BJ (cell line): ENCODE results near the gene LIMCH1. TPM values are rescaled to one million over a fixed set of nuclear protein-coding genes. Genes with fewer than 3 reads are reported as not detected.

Source experiments
- CTCF ChIA-PET: fragments of 350-600 bp; formaldehyde crosslinking; extraction: SDS; loops from one replicate; lab custom pipeline; 2021; ENCODE audit warnings: antibody characterized with exemption, inconsistent platforms; lab: Yijun Ruan, JAX
- POLR2A ChIA-PET: fragments of 300-600 bp; sonication (Branson Sonifier 250); formaldehyde crosslinking; extraction: SDS; loops from one replicate; lab custom pipeline; 2021; ENCODE audit warnings: antibody characterized with exemption; lab: Charles Lee
- DNase-seq: peaks from one replicate; pipeline ENCODE4 v3.0.0-alpha.2; 2011; ENCODE audit warnings: low read depth
- H3K27me3 ChIP-seq: 2 replicates; pipeline ENCODE4 v1.6.0; 2011; ENCODE audit warnings: low read length; ENCODE audit not compliant: control insufficient read depth, insufficient read depth
- H3K36me3 ChIP-seq: 2 replicates; pipeline ENCODE4 v1.5.1; 2011; ENCODE audit warnings: low read length; ENCODE audit not compliant: control insufficient read depth, insufficient read depth
- H3K4me3 ChIP-seq: 2 replicates; pipeline ENCODE4 v1.5.1; 2011; ENCODE audit warnings: low read depth, mild to moderate bottlenecking, control low read depth, low read length
- polyA plus RNA-seq: library from polyadenylated mRNA; depleted of rRNA; stranded (reverse); fragments of >200 nt; gene quantifications from 2 replicates; pipeline ENCODE4 v1.2.3, GENCODE V29; 2011
- TF ChIP-seq, protein P1 (sequence below): IDR thresholded peaks from 2 replicates; pipeline ENCODE4 v1.5.1; 2011; ENCODE audit warnings: low read depth, mild to moderate bottlenecking, control low read depth, inconsistent platforms, low read length, moderate library complexity; ENCODE audit not compliant: insufficient read depth

LIMCH1 gene
- polyA plus RNA-seq, 1 experiment: 133 TPM

DNA sequence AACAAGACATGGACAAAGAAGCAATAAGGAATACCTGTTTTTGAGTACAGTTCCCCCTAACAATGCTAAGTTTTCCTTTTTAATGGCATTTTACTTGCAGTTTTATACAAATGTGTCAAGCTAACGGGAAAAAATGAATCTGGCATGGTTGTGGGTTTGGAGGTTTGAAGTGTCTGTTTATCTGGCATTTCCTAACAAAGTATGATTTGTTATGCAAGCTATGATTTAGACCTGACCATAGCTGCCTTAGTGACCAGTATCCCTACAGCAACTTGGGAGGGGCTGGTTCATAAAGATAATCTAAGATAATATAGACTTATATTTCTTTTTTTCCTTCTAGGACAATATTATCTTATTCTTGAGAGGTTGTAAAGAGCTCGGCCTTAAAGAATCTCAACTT is 60.6 kb downstream of the LIMCH1 start:
- ChIA-PET POLR2A (no interaction called here), CTCF (interaction anchor here (0.6 kb wide), 1 partner anchor 10 kb away, joined by 3 read pairs; no protein-coding TSS in a partner anchor)
- no peaks in the 10 kb centered on the region for H3K27me3 ChIP-seq
- H3K36me3 ChIP-seq: no peaks in the 10 kb centered on the region
- no peak for DNase-seq
- TF ChIP-seq, protein P1, sequence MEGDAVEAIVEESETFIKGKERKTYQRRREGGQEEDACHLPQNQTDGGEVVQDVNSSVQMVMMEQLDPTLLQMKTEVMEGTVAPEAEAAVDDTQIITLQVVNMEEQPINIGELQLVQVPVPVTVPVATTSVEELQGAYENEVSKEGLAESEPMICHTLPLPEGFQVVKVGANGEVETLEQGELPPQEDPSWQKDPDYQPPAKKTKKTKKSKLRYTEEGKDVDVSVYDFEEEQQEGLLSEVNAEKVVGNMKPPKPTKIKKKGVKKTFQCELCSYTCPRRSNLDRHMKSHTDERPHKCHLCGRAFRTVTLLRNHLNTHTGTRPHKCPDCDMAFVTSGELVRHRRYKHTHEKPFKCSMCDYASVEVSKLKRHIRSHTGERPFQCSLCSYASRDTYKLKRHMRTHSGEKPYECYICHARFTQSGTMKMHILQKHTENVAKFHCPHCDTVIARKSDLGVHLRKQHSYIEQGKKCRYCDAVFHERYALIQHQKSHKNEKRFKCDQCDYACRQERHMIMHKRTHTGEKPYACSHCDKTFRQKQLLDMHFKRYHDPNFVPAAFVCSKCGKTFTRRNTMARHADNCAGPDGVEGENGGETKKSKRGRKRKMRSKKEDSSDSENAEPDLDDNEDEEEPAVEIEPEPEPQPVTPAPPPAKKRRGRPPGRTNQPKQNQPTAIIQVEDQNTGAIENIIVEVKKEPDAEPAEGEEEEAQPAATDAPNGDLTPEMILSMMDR: no peak
- H3K4me3 ChIP-seq: no peak overlapping the region

DNA sequence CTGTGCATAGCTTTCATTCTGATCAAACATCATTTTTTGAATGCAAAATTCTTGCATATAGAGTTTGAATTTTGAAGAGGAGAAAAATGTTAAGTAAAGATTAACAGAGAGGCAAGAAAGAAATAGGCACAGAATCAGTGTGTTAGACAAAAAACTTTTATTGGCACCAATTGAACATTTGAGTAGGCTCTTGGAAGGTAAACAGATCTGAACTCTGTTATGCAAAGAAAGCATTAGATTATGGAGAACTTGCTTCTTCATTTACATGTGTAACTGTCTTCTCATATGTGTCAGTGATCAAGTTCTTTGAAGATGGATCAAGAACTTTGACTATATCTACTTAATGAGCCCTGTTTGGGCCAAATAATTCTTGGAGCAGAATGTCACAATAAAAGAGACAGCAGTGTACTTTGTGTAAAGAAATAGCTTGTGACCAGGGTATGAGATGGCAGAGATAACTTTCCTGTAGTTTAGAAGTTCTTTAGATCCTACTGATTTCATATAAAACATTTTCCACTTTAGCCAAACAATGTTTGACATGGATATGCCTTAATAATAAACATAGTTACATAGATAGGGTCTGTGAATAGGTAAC is 61.3 kb downstream of the LIMCH1 start:
- H3K36me3 ChIP-seq: no peaks in the 10 kb centered on the region
- ChIA-PET CTCF (interaction anchor here (0.6 kb wide), 1 partner anchor 11 kb away, joined by 3 read pairs; no protein-coding TSS in a partner anchor), POLR2A (no interaction called here)
- H3K4me3 ChIP-seq: no peak overlapping the region
- TF ChIP-seq, protein P1: no peak
- H3K27me3 ChIP-seq: no peaks in the 10 kb centered on the region
- no peak for DNase-seq

DNA sequence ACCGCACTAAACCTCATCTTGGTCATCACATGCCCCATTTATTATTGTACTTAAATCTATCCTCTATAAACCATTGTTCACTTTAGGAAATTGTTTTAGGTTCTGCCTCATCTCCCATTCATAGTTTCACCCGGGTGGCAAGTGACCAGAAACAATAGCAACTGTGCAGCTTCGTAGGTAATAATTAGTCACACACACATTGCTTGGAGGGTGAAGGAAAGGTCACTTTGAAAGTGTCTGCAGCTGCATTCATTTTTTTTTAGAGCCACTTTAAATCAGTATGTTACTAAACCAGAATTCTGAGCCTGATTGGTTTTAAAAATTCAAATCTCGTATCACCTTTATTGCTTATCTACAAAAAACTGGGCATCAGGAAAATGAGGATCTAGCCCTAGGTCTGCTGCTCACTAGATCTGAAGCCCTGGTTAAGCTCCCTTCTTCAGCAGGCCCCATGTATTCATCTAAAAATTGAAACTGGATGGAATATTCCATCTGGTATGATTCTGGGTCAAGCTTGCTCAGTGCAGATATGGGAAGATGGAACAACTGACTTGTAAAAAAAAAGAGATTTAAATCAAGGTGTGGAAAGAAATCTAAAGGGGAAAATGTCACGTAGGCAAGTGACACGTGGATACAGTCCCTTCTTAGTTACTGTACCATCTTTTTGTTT is 62.4 kb downstream of the LIMCH1 start:
- TF ChIP-seq, protein P1: no peak

DNA sequence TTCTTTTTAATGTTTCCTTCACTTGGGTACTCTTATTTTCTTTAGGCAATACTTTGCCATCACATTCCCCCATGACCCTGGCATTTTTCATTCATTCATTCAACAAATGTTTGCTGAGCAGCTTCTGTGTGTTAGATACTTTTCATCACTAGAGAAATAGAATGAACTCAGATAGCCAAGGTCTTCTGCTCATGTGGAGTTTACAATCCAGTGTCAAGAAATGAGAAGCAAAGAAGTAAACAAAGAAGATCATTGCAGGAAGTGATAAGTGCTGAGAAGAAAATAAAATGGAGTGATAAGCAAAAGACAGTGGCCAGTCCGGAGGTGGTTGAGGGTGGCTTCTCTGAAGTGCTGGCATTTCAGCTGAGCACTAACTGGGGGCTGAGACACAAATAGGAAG is 63.1 kb downstream of the LIMCH1 start:
- CTCF ChIA-PET: interaction anchor here (0.7 kb wide), 1 partner anchor 11 kb away, joined by 3 read pairs; no protein-coding TSS in a partner anchor
- Histone ChIP-seq H3K36me3 (no peaks in the 10 kb centered on the region), H3K4me3 (no peak overlapping the region), H3K27me3 (no peaks in the 10 kb centered on the region)
- TF ChIP-seq, protein P1: no peak
- no peak for DNase-seq
- POLR2A ChIA-PET: no interaction called here

More for the DNA sequence above, 62.4 kb downstream of the LIMCH1 start:
- H3K36me3 ChIP-seq: no peaks in the 10 kb centered on the region
- no peak overlapping the region for H3K4me3 ChIP-seq
- CTCF ChIA-PET: no interaction called here
- H3K27me3 ChIP-seq: no peaks in the 10 kb centered on the region
- POLR2A ChIA-PET: interaction anchor here (0.6 kb wide), 1 partner anchor 10 kb away, joined by 3 read pairs; no protein-coding TSS in a partner anchor
- no peak for DNase-seq

DNA sequence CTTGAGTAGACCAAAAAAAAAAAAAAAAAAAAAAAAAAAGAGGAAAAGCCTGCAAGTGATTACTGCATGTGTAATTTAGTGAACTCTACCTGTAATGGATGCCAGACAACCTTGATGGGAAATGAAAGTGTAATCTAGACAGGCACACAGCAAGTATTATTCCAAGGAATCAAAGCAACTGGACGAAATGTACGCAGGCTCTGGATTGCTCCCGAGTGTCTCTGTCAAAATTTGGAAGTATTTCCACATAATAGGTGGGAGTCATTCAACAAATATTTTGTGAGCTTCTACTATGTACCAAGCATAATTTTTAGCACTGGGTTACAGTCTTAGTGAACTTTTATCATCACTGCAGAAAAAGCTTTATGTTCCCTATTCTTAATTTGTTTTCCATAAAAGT is 64.2 kb downstream of the LIMCH1 start:
- Histone ChIP-seq H3K4me3 (no peak overlapping the region), H3K36me3 (no peaks in the 10 kb centered on the region), H3K27me3 (no peaks in the 10 kb centered on the region)
- CTCF ChIA-PET: interaction anchor here (1.1 kb wide), 1 partner anchor 11 kb away, joined by 3 read pairs; no protein-coding TSS in a partner anchor
- no peak for DNase-seq
- TF ChIP-seq, protein P1: no peak
- POLR2A ChIA-PET: interaction anchor here (0.6 kb wide), 1 partner anchor 20 kb away, joined by 3 read pairs; no protein-coding TSS in a partner anchor
